IMR-90 (cell line): ENCODE measurements around the gene REPS2. TPM values are rescaled to one million over a fixed set of nuclear protein-coding genes. Genes with fewer than 3 reads are reported as not detected.

ENCODE experiments used
- ATAC-seq: fragments of 200-7000 bp; cut with Tn5 transposase; 2 replicates; pipeline ENCODE4 v1.9.1; 2020; ENCODE audit warnings: low read depth, mild to moderate bottlenecking, moderate library complexity
- BruUV-seq: library from RNA; stranded (reverse); fragments of 400-500 nt; replicated peaks from 2 replicates; lab custom pipeline; 2021; lab: Mats Ljungman, UMichigan
- CTCF ChIA-PET: fragments of 300-600 bp; formaldehyde crosslinking; extraction: SDS; loops from one replicate; lab custom pipeline; 2021; ENCODE audit warnings: antibody characterized with exemption; lab: Yijun Ruan, JAX
- POLR2A ChIA-PET: fragments of 300-600 bp; sonication (Branson Sonifier 250); formaldehyde crosslinking; loops from one replicate; lab custom pipeline; 2022; ENCODE audit warnings: antibody characterized with exemption; ENCODE audit not compliant: unreplicated experiment; lab: Charles Lee
- DNase-seq: peaks from one replicate; pipeline ENCODE4 v3.0.0; 2013
- H2AFZ ChIP-seq: replicated peaks from 2 replicates; pipeline ENCODE3; 2013; ENCODE audit warnings: low read length, mild to moderate bottlenecking; ENCODE audit not compliant: poor library complexity
- H2AK5ac ChIP-seq: 2 replicates; pipeline ENCODE4 v1.6.1; 2013; ENCODE audit warnings: low read depth, low read length, inconsistent platforms
- H2AK9ac ChIP-seq: replicated peaks from 2 replicates; pipeline ENCODE3; 2013; ENCODE audit warnings: mild to moderate bottlenecking, low read depth, low read length, moderate library complexity; ENCODE audit not compliant: poor library complexity
- H2BK120ac ChIP-seq: 2 replicates; pipeline ENCODE4 v1.6.1; 2013; ENCODE audit warnings: low read depth, low read length, inconsistent platforms
- H2BK15ac ChIP-seq: 3 replicates; pipeline ENCODE4 v1.6.1; 2013; ENCODE audit warnings: low read depth, low read length, inconsistent platforms
- H2BK20ac ChIP-seq: 2 replicates; pipeline ENCODE4 v1.6.1; 2013; ENCODE audit warnings: low read depth, mild to moderate bottlenecking, inconsistent platforms, low read length, moderate library complexity
- H2BK5ac ChIP-seq: 2 replicates; pipeline ENCODE4 v1.6.1; 2013; ENCODE audit warnings: mild to moderate bottlenecking, low read depth, low read length, inconsistent platforms; ENCODE audit not compliant: poor library complexity, severe bottlenecking
- H3K14ac ChIP-seq: replicated peaks from 2 replicates; pipeline ENCODE4 v1.6.1; 2013; ENCODE audit warnings: low read depth, low read length, inconsistent platforms
- H3K18ac ChIP-seq: 2 replicates; pipeline ENCODE4 v1.6.1; 2013; ENCODE audit warnings: low read depth, low read length, control low read depth
- H3K23ac ChIP-seq: 2 replicates; pipeline ENCODE4 v1.6.1; 2013; ENCODE audit warnings: low read depth, low read length, inconsistent platforms
- H3K27ac ChIP-seq: 2 replicates; pipeline ENCODE4 v1.5.1; 2013; ENCODE audit warnings: mild to moderate bottlenecking, control low read depth, low read length; ENCODE audit not compliant: insufficient read depth
- H3K27me3 ChIP-seq: 2 replicates; pipeline ENCODE4 v1.6.1; 2013; ENCODE audit warnings: low read length; ENCODE audit not compliant: control insufficient read depth, insufficient read depth
- H3K36me3 ChIP-seq: 2 replicates; pipeline ENCODE4 v1.6.1; 2013; ENCODE audit warnings: low read length, mixed read lengths; ENCODE audit not compliant: control insufficient read depth, insufficient read depth
- H3K4ac ChIP-seq: 2 replicates; pipeline ENCODE4 v1.6.1; 2013; ENCODE audit warnings: low read depth, low read length, inconsistent platforms
- H3K4me1 ChIP-seq: 2 replicates; pipeline ENCODE4 v1.6.1; 2013; ENCODE audit warnings: low read length, mixed read lengths; ENCODE audit not compliant: control insufficient read depth, insufficient read depth
- H3K4me2 ChIP-seq: 2 replicates; pipeline ENCODE4 v1.6.1; 2013; ENCODE audit warnings: low read depth, mild to moderate bottlenecking, control low read depth, low read length, moderate library complexity
- H3K4me3 ChIP-seq: 2 replicates; pipeline ENCODE4 v1.5.1; 2013; ENCODE audit warnings: low read depth, mild to moderate bottlenecking, control low read depth, low read length, moderate library complexity; ENCODE audit not compliant: insufficient read depth
- H3K56ac ChIP-seq: 2 replicates; pipeline ENCODE4 v1.6.1; 2013; ENCODE audit warnings: low read length, inconsistent platforms; ENCODE audit not compliant: insufficient read depth; ENCODE audit errors: extremely low read depth
- H3K79me1 ChIP-seq, 2 experiments: 2 replicates each; pipeline ENCODE4 v1.6.1; 2013; ENCODE audit warnings: low read length in 2 of 2, inconsistent platforms in 1 of 2, low read depth in 1 of 2
- H3K9ac ChIP-seq: 2 replicates; pipeline ENCODE4 v1.6.1; 2013; ENCODE audit warnings: low read depth, low read length, control low read depth
- H3K9me1 ChIP-seq: 2 replicates; pipeline ENCODE4 v1.6.1; 2013; ENCODE audit warnings: low read length, inconsistent platforms; ENCODE audit not compliant: insufficient read depth
- H3K9me3 ChIP-seq: 2 replicates; pipeline ENCODE4 v1.6.1; 2013; ENCODE audit warnings: low read length; ENCODE audit not compliant: control insufficient read depth, insufficient read depth
- H4K20me1 ChIP-seq: 2 replicates; pipeline ENCODE4 v1.6.1; 2013; ENCODE audit warnings: low read length, inconsistent platforms; ENCODE audit not compliant: insufficient read depth
- H4K5ac ChIP-seq: 2 replicates; pipeline ENCODE4 v1.6.1; 2013; ENCODE audit warnings: mild to moderate bottlenecking, low read depth, low read length, control low read depth
- H4K8ac ChIP-seq, 2 experiments: 2 replicates each; pipeline ENCODE4 v1.6.1; 2013; ENCODE audit warnings: low read depth in 2 of 2, low read length in 2 of 2, control low read depth in 1 of 2, inconsistent platforms in 1 of 2
- H4K91ac ChIP-seq: 2 replicates; pipeline ENCODE4 v1.6.1; 2013; ENCODE audit warnings: low read depth, low read length, inconsistent platforms; ENCODE audit not compliant: insufficient read depth
- BHLHE40 ChIP-seq: fragments of 150-350 bp; IDR thresholded peaks from 2 replicates; pipeline ENCODE4 v1.6.1; 2016; ENCODE audit warnings: mild to moderate bottlenecking, low read depth, low read length
- CEBPB ChIP-seq: IDR thresholded peaks from 2 replicates; pipeline ENCODE4 v1.6.1; 2012; ENCODE audit warnings: low read depth, low read length, improper control_type of control experiment
- CHD1 ChIP-seq: IDR thresholded peaks from 2 replicates; pipeline ENCODE4 v1.6.1; 2012; ENCODE audit warnings: low read depth, low read length, improper control_type of control experiment
- FOS ChIP-seq: fragments of 150-350 bp; IDR thresholded peaks from 2 replicates; pipeline ENCODE4 v1.6.1; 2016; ENCODE audit warnings: low read depth, low read length
- MAFK ChIP-seq: IDR thresholded peaks from 2 replicates; pipeline ENCODE4 v1.6.1; 2012; ENCODE audit warnings: low read depth, low read length, improper control_type of control experiment
- MAZ ChIP-seq: IDR thresholded peaks from 2 replicates; pipeline ENCODE4 v1.6.1; 2012; ENCODE audit warnings: low read depth, mild to moderate bottlenecking, low read length, improper control_type of control experiment, moderate library complexity, borderline replicate concordance
- MXI1 ChIP-seq: IDR thresholded peaks from 2 replicates; pipeline ENCODE4 v1.6.1; 2012; ENCODE audit warnings: low read depth, mild to moderate bottlenecking, low read length, moderate library complexity, borderline replicate concordance
- NFE2L2 ChIP-seq: fragments of 150-350 bp; IDR thresholded peaks from 2 replicates; pipeline ENCODE4 v1.6.1; 2016; ENCODE audit warnings: low read depth, mild to moderate bottlenecking, low read length
- POLR2A ChIP-seq: IDR thresholded peaks from 2 replicates; pipeline ENCODE4 v1.6.1; 2012; ENCODE audit warnings: mild to moderate bottlenecking, low read depth, low read length
- RAD21 ChIP-seq: IDR thresholded peaks from 2 replicates; pipeline ENCODE4 v1.6.1; 2012; ENCODE audit warnings: low read length, improper control_type of control experiment
- RCOR1 ChIP-seq: IDR thresholded peaks from 2 replicates; pipeline ENCODE4 v1.6.1; 2012; ENCODE audit warnings: mild to moderate bottlenecking, low read length, improper control_type of control experiment; ENCODE audit not compliant: insufficient replicate concordance
- RFX5 ChIP-seq: IDR thresholded peaks from 2 replicates; pipeline ENCODE4 v1.8.0; 2012; ENCODE audit warnings: low read depth, mild to moderate bottlenecking, low read length, moderate library complexity
- SMC3 ChIP-seq: fragments of 150-350 bp; IDR thresholded peaks from 2 replicates; pipeline ENCODE4 v1.6.1; 2016; ENCODE audit warnings: low read depth, mild to moderate bottlenecking, antibody characterized with exemption, low read length, moderate library complexity
- WGBS, 2 experiments: methylation state at CpG; one replicate each; pipeline versions ENCODE4 v1.1.5 to v1.1.7; 2013; ENCODE audit warnings: missing lambda C conversion rate in 2 of 2; ENCODE audit not compliant: insufficient read length in 1 of 2; ENCODE audit errors: extremely low coverage in 2 of 2; 5-methylcytosine and 5-hydroxymethylcytosine counted together
- dilution Hi-C: fragments of 300-500 bp; cut with HindIII; formaldehyde crosslinking; loops from one replicate; pipeline ENCODE4 v1.14.3; 2018; ENCODE audit warnings: low sequenced_read_pairs; ENCODE audit not compliant: unreplicated experiment
- in situ Hi-C: fragments of 300-500 bp; cut with MboI; formaldehyde crosslinking; loops from 3 replicates; pipeline ENCODE4 v1.14.3; 2019; ENCODE audit warnings: low sequenced_read_pairs, inconsistent platforms, mixed read lengths
- intact Hi-C: fragments of 100-400 bp; cut with micrococcal nuclease; formaldehyde crosslinking; loops from 2 replicates; pipeline ENCODE4 v1.10.0; 2022
- polyA plus RNA-seq, 3 experiments: library from polyadenylated mRNA; depleted of rRNA; stranded (reverse); fragments of >200 nt; gene quantifications; 2 replicates each; pipeline ENCODE4 v1.2.3, GENCODE V29; 2012; ENCODE audit warnings: low replicate concordance in 1 of 3
- total RNA-seq: library from RNA; depleted of rRNA; stranded (reverse); fragments of >200 nt; gene quantifications from 2 replicates; pipeline ENCODE4 v1.2.3, GENCODE V29; 2012
- TF ChIP-seq, protein P1 (sequence below): fragments of 150-350 bp; IDR thresholded peaks from 2 replicates; pipeline ENCODE4 v1.6.1; 2017; ENCODE audit warnings: mild to moderate bottlenecking, antibody characterized with exemption, low read length, low read depth
- TF ChIP-seq, protein P2 (sequence below): fragments of 150-350 bp; IDR thresholded peaks from 2 replicates; pipeline ENCODE4 v1.6.1; 2016; ENCODE audit warnings: low read depth, mild to moderate bottlenecking, low read length, moderate library complexity, borderline replicate concordance
- TF ChIP-seq, protein P3 (sequence below): conservative IDR thresholded peaks from 2 replicates; pipeline ENCODE4 v1.5.1; 2012; ENCODE audit warnings: mild to moderate bottlenecking, low read depth, low read length, improper control_type of control experiment

REPS2 gene
- total and polyA plus RNA-seq, 2 of the 4 experiments (the other 2 are of a cell fraction), result 0.02 to 0.18 TPM

DNA sequence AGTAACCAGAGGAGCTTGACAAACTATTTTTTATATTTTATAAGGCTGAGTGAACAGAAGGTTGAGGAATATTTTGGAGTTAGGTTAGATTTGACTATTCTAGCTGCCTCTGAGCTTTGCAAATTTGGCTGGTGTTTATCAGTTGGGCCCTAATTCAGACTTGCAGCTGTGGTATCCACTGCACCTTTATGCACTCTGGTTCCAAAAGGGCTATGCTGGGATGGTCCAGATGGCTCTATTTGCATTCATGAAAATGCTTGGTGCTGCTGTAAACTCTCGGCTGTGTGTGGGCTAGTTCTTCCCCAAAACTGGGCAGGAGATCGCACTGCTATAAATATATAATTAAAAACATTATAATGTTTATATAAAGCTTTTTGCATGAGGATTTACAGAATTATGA is 106.3 kb downstream of the REPS2 start:
- peaks cover 9% of the 10 kb centered on the region for H3K27me3 ChIP-seq
- in situ Hi-C loops, result loop anchor here (10.0 kb wide), 1 partner anchor 228 kb away; no protein-coding TSS in a partner anchor
- H3K4ac ChIP-seq, result no peak overlapping the region
- no peak overlapping the region for H3K9ac ChIP-seq
- no peak overlapping the region for H4K5ac ChIP-seq
- ChIA-PET CTCF (no interaction called here), POLR2A (no interaction called here)
- TF ChIP-seq BHLHE40 (no peak), SMC3 (no peak), NFE2L2 (no peak), CHD1 (no peak), CEBPB (no peak), RCOR1 (no peak), RAD21 (no peak), MXI1 (no peak), FOS (no peak), RFX5 (no peak), MAFK (no peak), POLR2A (no peak), MAZ (no peak)
- TF ChIP-seq, protein P1, sequence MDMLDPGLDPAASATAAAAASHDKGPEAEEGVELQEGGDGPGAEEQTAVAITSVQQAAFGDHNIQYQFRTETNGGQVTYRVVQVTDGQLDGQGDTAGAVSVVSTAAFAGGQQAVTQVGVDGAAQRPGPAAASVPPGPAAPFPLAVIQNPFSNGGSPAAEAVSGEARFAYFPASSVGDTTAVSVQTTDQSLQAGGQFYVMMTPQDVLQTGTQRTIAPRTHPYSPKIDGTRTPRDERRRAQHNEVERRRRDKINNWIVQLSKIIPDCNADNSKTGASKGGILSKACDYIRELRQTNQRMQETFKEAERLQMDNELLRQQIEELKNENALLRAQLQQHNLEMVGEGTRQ, result no peak
- TF ChIP-seq, protein P2, sequence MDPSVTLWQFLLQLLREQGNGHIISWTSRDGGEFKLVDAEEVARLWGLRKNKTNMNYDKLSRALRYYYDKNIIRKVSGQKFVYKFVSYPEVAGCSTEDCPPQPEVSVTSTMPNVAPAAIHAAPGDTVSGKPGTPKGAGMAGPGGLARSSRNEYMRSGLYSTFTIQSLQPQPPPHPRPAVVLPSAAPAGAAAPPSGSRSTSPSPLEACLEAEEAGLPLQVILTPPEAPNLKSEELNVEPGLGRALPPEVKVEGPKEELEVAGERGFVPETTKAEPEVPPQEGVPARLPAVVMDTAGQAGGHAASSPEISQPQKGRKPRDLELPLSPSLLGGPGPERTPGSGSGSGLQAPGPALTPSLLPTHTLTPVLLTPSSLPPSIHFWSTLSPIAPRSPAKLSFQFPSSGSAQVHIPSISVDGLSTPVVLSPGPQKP, result no peak
- TF ChIP-seq, protein P3, sequence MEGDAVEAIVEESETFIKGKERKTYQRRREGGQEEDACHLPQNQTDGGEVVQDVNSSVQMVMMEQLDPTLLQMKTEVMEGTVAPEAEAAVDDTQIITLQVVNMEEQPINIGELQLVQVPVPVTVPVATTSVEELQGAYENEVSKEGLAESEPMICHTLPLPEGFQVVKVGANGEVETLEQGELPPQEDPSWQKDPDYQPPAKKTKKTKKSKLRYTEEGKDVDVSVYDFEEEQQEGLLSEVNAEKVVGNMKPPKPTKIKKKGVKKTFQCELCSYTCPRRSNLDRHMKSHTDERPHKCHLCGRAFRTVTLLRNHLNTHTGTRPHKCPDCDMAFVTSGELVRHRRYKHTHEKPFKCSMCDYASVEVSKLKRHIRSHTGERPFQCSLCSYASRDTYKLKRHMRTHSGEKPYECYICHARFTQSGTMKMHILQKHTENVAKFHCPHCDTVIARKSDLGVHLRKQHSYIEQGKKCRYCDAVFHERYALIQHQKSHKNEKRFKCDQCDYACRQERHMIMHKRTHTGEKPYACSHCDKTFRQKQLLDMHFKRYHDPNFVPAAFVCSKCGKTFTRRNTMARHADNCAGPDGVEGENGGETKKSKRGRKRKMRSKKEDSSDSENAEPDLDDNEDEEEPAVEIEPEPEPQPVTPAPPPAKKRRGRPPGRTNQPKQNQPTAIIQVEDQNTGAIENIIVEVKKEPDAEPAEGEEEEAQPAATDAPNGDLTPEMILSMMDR, result no peak
- no peak overlapping the region for H3K4me3 ChIP-seq
- no TSS peak for BruUV-seq
- DNase-seq (no peak), ATAC-seq (no peak)
- no peak overlapping the region for H2BK15ac ChIP-seq
- no peak overlapping the region for H3K4me2 ChIP-seq
- no peak overlapping the region for H4K91ac ChIP-seq
- H2AK9ac ChIP-seq, result no peak overlapping the region
- no peak overlapping the region for H2BK20ac ChIP-seq
- H4K20me1 ChIP-seq, result no peaks in the 10 kb centered on the region
- no peak overlapping the region for H3K14ac ChIP-seq
- H3K27ac ChIP-seq, result no peak overlapping the region
- H2AK5ac ChIP-seq, result no peak overlapping the region
- intact Hi-C loops, result loop anchor here (5.0 kb wide), 1 partner anchor 475 kb away; no protein-coding TSS in a partner anchor
- H3K56ac ChIP-seq, result no peak overlapping the region
- no peaks in the 10 kb centered on the region for H3K4me1 ChIP-seq
- no peak overlapping the region for H3K23ac ChIP-seq
- H3K79me1 ChIP-seq, result no peaks in the 10 kb centered on the region
- H3K18ac ChIP-seq, result no peak overlapping the region
- no peaks in the 10 kb centered on the region for H3K36me3 ChIP-seq
- no peak overlapping the region for H2AFZ ChIP-seq
- no peak overlapping the region for H4K8ac ChIP-seq
- no CpG with 5 or more reads among the region's 2 CpGs for WGBS, 2 experiments
- no peak overlapping the region for H2BK5ac ChIP-seq
- no peak overlapping the region for H2BK120ac ChIP-seq
- dilution Hi-C loops, result no loop called here
- H3K9me1 ChIP-seq, result no peaks in the 10 kb centered on the region
- H3K9me3 ChIP-seq, result no peaks in the 10 kb centered on the region
